DMS114 treated with DMSO at 0.1 percent for 48 hours (cell line): ENCODE results near the gene QSOX1.
"Not testable (repeated sequence)": the region's sequence is repeated elsewhere in the genome, so short reads cannot be mapped to it uniquely, and the experiment has no call there.

Experiments used
- DNase-seq: peaks from one replicate; lab custom pipeline; 2025; ENCODE audit not compliant: unreplicated experiment; lab: John Stamatoyannopoulos, UW

QSOX1 gene

DNA sequence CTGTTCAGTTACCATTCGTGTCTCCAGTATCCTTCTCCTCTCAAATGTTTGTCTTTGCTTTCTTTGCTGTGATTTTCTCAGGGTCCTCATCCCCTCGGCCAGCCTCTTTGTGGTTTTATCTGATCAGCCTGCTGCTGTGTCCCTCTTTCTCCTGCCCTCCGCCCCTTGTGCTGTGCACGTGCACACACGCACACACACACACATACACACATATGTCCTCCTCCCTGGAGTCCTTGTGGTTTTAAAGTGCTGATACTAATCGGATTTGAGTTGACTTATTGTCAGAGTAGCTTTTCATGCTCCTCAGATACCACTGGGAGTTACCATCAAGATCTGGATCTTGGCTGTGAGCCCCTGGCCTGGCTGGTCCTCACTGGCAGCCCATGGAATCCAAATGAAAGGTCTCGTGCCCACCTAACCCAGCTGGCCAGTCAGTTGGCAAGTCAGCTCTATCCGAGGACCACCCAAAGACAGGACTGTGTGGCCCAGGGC, 34.1 kb downstream of the QSOX1 start:
- no peak for DNase-seq

DNA sequence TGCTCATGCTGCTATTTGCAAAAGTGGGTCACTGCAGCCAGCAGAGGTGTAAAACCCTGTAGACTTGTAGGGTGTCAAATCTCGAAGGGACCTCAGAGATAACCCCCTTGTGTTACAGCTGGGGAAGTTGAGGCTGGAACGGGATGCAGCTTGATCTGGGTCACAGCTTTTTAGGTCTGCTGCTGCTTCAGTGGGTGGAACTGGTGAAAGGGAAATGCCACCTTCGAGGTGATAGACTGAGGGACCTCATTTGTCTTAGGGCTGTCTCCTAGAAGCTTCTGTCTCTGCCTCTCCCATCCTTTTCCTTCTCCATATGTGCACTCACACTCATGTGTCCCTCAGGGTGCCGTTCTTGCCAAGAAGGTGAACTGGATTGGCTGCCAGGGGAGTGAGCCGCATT, 35.4 kb downstream of the QSOX1 start:
- DNase-seq = no peak

DNA sequence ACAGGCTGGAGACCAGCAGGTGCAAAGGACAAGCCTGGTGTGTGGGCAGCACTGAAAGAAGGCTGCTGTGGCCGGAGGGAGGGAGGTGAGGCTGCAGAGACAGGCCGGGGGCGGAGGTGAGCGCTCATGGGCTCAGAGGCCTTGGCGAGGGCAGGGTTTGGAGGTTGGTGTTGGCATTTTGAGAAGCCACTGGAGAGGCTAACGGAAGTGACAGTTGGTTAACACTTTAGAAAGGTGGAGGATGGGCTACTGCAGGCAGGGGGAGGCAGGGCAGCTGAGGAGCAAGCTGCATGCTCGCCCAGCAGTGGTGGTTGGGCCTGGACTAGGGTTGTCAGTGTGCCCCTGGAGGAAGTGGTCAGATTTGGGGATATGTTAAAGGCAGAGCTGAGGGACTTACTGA, 37.5 kb downstream of the QSOX1 start:
- no peak for DNase-seq

DNA sequence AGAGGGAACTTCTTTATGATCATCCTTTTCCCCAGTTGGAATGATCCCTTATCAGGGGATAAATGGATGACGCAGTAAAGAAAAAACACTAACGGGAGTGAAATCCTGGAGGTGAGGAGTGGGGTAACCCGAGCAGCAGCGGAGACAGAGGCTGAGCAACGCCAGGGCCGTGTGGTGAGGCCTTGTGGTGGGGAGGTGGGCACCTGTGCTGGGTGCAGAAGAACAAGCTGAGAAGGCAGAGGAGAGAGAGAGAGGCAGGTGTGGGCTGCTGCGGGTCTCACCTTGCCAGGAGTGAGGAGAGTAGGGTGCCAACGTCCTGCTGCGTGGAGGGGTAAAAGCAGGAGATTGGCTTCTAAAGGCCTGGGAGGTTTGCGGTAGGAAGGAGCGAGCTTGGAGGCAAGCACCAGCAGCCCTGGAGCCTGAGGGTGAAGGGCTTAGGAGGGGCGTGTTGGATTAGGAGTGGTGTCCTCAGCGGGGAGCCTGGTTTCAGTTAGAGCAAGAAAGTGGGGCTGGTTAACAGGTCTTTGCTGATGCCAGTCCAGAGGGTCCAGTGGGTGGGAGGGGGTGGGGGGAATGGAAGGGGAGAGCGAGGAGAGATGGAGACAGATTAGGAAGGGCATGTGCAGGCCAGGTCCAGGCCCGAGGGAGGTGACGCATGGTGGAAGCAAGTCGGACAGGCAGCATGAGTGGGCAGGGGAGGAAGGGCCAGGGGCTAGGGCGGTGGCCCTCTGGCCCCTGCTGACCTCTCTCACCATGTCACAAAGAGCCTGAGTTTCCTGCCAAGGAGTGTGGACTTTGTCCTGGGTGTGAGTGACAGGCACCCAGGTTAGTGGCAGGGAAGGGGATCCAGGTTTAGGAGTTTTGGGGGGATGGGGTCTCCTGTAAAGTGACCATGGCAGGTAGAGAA, 38.7 kb downstream of the QSOX1 start:
- no peak for DNase-seq

DNA sequence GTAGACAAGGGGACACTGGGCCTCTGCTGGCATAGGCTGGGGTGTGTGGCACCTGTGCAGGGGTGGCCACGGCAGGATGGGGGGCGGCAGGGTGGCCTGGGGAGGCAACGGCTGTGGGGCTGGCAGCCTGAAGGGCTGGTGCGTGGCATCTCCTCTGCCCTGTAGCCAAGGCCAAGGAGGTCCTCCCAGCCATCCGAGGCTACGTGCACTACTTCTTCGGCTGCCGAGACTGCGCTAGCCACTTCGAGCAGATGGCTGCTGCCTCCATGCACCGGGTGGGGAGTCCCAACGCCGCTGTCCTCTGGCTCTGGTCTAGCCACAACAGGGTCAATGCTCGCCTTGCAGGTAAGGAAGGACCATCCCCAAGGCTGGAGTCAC, 39.4 kb downstream of the QSOX1 start:
- DNase-seq = no peak

DNA sequence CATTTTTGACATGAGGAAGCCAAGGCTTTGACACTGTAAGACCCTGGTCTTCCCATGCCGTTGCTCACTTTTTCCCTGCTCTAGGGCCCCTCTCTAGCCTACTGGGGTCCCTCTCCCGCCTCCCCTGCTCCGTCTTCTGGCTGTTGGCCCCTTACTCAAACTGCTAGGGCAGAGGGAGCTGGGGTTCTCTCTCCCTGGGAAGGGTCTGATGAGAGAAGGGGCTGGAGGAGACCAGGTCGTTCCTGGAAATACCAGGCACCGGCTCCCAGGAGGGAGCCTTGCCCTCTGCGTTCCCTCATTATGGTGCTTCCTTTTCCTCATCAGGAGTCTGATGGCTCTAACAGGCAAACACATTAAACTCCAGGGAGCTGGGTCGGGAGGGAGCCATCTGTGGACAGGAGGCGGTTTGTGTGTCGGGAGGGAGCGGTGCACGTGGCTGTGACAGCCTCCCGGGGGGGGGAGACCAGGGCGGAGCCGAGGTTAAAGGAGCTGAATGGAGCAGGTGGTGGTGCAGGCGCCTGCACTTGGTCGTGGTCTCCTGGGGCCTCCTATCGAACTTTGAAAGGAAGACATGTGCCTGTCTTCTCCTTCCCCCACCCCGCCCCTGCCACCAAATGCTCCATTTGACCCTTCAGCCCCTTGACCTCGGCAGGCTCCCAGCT, 40.0 kb downstream of the QSOX1 start:
- no peak for DNase-seq

DNA sequence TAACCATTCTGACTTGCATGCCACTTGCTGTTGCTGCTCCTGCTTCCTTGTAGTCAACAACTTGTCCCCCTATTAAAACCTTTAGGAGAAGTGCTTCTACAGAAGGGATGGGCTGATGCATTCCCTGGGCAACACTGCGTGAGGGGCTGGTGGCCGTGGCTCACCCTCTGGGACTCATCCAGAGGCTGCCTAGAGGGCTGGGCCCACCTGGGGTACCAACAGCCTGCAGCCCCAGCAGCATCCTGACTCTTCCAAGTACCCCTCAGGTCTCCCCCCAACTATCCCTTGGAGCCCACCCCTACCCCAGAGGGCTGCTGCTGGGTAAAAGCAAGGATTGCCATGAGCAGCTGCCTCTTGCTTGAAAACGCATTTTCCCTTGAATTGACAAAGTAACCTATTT, 40.7 kb downstream of the QSOX1 start:
- no peak for DNase-seq

DNA sequence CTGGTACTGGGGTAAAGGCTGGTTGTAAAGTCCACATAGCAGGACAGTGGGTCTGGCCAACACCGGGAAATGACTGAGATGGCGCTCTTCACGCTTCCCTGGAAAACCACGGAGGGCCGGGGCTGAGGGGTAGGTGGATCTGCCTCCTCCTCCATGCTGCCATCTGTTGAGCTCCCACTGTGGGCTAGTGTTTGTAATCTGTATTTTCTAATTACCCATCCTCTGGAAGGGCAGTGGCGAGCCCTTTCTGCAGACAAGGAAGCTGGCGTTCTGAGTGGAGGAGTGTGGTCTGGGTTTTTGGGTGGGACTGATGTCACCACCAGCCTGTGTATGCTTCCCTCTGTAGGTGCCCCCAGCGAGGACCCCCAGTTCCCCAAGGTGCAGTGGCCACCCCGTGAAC, 41.2 kb downstream of the QSOX1 start:
- DNase-seq = no peak

DNA sequence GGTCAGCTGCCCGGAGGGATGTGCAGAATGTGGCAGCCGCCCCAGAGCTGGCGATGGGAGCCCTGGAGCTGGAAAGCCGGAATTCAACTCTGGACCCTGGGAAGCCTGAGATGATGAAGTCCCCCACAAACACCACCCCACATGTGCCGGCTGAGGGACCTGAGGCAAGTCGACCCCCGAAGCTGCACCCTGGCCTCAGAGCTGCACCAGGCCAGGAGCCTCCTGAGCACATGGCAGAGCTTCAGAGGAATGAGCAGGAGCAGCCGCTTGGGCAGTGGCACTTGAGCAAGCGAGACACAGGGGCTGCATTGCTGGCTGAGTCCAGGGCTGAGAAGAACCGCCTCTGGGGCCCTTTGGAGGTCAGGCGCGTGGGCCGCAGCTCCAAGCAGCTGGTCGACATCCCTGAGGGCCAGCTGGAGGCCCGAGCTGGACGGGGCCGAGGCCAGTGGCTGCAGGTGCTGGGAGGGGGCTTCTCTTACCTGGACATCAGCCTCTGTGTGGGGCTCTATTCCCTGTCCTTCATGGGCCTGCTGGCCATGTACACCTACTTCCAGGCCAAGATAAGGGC, 41.9 kb downstream of the QSOX1 start:
- DNase-seq = no peak

DNA sequence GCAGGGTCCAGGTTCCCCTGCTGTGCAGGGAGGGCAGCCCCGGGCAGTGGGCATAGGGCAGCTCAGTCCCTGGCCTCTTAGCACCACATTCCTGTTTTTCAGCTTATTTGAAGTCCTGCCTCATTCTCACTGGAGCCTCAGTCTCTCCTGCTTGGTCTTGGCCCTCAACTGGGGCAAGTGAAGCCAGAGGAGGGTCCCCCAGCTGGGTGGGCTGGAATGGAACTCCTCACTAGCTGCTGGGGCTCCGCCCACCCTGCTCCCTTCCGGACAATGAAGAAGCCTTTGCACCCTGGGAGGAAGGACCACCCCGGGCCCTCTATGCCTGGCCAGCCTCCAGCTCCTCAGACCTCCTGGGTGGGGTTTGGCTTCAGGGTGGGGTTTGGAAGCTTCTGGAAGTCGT, 42.6 kb downstream of the QSOX1 start:
- DNase-seq = no peak

DNA sequence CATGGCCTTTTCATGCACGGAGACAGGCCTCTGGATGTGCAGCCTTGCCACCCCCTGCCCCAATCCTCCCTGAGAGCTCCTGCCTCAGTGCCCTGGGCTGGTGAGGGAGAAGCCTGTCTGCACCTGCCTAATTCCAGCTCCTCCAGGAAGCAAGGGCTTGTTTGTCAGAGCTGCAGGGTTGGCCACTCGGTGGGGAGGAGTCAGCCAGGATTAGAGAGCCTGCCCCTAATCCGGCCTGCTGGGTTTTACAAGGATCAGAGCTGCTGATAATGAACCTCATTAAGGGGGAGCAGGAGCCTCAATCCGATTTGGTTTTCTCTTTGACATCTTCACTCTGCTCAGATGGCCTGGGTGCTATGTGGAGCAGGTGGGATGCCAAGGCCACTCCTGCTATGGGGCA, 43.5 kb downstream of the QSOX1 start:
- DNase-seq = no peak

DNA sequence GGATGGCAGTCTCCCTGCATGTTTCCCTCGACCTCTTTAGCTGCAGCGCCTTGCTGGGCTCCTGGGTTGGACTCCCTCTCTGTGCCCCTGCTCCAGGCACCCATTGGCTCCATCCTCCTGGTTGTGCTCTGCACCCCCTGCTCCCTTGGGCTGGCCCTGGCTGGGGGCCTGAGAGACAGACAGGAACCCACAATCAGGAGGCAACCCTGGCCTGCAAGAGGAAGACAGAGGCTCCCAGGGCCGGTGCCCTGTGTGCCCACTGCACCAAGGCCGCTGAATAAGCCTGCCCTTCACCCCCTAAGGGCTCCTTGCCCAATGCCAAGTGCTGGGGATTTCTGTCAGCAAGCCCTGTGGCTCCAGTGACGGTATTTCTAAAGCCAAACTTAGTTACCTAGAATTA, 43.9 kb downstream of the QSOX1 start:
- DNase-seq = no peak

DNA sequence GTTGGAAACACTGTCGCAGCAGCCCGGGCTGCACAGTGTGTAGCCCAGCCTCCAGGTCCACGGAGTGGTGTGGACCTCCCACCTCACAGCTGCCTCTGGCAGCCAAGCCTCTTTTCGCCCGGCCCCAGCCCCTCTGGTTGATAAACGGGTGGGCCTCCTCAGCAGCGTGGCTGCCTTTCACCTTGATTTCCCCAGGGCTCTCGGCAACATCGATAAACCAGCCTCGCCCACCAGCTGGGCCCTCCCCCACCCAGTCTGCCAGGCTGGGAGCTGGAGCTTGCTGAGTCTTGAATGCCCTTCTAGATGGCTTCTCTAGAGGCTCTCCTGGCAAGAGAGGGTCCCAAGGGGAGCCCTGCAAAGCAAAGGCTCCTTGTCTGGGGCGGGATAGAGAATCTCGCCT, 44.3 kb downstream of the QSOX1 start:
- DNase-seq = no peak

DNA sequence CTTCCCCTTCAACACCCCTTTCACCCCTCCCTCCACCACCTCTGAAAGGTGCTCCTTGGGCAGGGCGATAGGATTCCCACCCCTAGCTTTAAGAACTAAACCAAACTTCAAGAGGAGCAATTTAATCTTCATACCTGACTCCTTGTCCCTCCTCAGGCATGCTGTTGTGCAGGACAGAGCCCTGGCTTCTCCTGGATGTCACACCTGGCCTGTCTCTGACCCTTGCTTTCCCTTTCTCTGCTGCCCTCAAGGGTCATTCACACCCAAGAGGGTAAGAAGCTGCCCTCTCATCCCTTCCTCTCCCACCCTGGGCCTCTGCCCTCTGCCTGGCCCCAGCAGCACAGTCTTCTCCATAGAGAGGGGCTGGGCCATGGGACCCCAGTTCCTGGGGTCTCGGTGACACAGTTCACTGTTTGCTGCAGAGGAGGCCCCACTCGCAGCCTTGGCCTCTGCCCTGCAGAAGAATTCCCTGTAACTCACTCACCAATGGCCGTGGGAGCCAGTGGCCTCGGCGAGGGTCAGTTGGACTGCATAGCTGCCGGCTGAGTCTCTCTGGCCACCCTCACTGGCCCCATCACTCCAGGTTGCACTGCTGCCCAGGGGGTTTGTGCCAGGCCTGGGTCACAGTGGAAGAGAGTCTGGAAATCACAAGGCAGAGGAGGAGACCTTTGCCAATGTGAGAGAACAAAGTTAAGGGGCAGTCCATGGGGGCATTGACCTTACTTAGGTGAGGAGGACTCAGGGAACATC, 47.0 kb downstream of the QSOX1 start:
- no peak for DNase-seq

DNA sequence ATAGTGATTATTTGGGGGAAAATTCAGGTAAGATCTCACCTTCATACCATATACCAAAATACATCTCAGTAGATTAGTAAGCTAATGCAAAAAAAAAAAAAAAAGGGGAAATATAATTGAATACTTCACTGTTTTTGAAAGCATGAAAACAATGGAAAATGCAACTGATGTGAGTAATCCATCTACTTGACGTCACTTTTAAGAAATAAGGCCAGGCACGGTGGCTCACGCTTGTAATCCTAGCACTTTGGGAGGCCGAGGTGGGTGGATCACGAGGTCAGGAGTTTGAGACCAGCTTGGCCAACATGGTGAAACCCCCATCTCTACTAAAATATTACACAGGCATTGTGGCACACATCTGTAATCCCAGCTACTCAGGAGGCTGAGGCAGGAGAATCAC, 47.9 kb downstream of the QSOX1 start:
- not testable (repeated sequence) for DNase-seq

DNA sequence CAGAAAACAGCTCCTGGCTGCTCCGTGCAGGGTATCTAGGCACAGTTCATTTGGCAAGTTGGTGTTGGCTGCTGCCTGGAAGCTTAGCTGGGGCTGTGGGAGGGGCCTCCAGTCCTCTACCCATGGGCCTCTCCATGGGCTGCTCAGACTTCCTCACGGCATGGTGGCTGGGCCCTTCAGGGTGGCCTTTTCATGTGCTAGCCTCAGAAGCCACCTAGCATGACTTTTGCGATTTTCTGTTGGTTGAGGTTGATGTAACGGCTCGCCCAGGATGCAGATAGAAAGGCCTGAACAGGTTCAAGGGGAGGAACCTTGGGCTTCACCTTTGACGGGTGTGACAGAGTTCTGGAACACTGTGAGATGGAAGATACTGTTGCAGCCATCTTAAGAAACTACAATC, 49.6 kb downstream of the QSOX1 start:
- DNase-seq = no peak

DNA sequence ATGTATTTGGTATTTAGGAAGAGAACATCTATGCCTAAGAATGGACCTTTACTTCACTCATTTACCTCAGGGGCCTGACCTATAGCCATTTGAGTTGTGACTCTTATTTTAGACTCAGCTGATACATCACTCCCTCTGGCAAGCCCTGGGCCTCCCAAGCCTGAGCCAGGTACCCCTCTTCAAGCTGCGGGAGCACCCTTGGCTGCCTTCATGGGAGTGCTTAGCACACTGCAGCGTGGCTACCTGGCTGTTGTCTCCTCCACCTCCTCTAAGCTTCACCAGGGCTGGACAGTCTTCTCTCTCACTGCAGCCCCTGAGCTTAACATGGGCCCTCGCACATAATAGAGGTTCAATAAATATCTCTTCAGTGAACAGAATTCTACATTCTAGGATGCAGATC, 51.9 kb downstream of the QSOX1 start:
- DNase-seq = no peak

DNA sequence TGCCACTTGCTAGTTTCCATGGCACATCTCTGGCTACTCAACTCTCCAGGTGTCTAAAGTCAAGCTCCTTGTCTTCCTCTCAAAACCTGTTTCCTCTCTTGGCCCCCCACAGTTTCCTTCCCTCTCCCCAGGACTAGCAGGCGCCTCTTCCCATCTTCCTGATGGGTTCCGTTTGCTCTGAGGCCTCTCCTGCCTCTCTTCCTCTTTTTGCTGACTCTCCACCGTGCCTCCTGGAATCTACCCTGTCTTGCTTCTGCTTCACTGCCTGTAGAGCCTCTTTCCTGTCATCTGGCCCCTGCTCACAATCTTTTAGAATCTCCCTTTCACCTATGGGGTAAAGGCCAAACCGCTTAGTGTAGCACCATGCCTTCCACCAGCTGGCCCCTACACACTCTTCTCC, 53.6 kb downstream of the QSOX1 start:
- no peak for DNase-seq

DNA sequence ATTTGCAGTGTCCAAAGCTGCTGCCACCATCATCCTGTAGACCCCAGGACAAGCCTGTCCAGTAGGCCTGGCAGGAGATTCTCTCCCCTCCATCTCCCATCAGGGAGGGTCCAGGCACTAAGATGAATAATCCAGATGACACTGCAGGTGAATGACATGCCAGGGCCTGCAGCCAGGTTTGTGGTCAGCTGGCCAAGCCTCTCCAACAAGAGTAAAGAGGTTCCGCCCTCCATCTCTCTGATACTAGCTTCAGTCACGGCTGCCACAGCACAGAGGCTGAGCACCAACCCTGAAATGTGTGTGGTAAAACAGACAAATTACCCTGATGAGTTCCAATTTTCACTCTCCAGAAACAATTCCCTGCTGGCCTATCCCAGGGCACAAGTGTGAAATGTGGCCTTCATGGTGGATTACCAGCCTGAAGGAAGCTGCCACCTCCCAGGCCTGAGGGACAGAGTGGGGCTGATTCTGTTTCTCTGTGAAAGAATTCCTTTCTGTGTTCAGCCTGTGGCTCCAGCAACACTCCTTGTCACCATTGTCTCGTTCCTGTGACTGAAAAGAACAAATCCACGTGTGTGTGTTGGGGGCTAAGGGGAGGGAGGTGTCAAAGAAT, 55.4 kb downstream of the QSOX1 start:
- no peak for DNase-seq

DNA sequence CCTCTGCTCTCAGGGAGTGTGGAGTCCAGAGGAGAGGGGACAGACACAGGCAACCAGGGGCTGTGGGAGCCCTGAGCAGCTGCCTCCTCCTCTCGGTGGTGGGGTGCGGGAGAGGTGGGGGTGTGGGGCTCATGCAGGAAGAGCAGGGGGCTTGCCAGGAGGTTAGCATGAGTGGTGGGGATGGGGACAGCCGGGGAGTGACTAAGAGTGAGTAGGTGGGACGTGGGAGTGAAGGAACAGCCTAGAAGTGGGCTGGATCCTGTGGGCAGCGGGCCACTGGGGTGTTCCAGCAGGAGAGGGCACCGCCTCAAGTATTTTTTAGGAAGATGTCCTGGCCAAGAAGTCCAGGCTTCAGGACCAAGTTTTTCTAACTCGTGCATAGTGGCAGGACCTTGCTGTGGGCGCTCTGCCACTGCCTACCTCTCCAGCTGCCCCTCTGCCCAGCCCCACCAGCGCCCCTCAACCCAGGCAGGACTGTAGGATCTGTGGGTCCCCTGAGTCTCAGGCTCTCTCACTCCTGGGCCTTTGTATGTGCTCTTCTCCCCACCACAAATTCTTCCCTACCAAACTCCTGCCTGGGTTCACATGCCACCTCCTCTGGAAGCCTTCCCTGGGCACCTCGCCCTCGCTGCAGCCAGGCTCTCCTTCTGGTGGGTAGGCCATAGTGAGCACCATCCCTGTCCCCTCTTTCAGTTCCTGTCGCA, 56.6 kb downstream of the QSOX1 start:
- DNase-seq = no peak

DNA sequence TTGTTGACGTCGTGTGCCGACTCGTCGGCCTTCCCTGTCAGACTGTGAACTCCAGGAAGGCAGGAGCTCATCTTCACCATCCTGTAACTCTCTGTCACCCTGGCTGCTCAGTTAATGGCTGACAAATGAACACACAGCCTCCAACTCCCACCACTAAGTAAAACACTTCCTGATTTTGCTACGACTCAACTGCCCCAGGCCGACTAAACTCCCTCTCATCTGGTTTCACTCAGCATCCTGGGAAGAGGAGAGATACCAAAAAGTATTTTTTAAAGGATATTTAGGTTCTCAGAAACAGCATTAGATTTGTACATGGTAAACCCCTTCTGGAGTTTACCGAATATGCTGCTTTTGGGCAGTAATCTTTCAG, 57.2 kb downstream of the QSOX1 start:
- DNase-seq = no peak
